Measurements from ENCODE around the gene LELP1.

GRCh38 chr1:153203130-153203529 lies at the start of gene LELP1:
- TF ChIP-seq, protein P1, sequence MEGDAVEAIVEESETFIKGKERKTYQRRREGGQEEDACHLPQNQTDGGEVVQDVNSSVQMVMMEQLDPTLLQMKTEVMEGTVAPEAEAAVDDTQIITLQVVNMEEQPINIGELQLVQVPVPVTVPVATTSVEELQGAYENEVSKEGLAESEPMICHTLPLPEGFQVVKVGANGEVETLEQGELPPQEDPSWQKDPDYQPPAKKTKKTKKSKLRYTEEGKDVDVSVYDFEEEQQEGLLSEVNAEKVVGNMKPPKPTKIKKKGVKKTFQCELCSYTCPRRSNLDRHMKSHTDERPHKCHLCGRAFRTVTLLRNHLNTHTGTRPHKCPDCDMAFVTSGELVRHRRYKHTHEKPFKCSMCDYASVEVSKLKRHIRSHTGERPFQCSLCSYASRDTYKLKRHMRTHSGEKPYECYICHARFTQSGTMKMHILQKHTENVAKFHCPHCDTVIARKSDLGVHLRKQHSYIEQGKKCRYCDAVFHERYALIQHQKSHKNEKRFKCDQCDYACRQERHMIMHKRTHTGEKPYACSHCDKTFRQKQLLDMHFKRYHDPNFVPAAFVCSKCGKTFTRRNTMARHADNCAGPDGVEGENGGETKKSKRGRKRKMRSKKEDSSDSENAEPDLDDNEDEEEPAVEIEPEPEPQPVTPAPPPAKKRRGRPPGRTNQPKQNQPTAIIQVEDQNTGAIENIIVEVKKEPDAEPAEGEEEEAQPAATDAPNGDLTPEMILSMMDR (IDR thresholded peaks at IDR 0.05) = no peak
- no peak for TF ChIP-seq ZFX (IDR thresholded peaks at IDR 0.05; ENCODE audit: borderline replicate concordance)

Data from 22Rv1 (cell line).